Loucy (cell line): ENCODE measurements around the gene MYO18A.

Experiments used
- H2AFZ ChIP-seq: fragments of 200-600 bp; sonication (generic); 2 replicates; pipeline ENCODE4 v1.6.0; 2016; ENCODE audit warnings: antibody characterized with exemption, mild to moderate bottlenecking, low read length, moderate library complexity
- H3F3A ChIP-seq: fragments of 200-600 bp; 2 replicates; pipeline ENCODE4 v1.6.0; 2016; ENCODE audit warnings: antibody characterized with exemption, low read depth, mild to moderate bottlenecking
- H3K27me3 ChIP-seq: fragments of 200-600 bp; sonication (generic); 2 replicates; pipeline ENCODE4 v1.6.1; 2014; ENCODE audit warnings: low read length, mild to moderate bottlenecking; ENCODE audit not compliant: insufficient read depth, poor library complexity, severe bottlenecking
- H3K36me3 ChIP-seq: fragments of 200-600 bp; sonication (generic); 2 replicates; pipeline ENCODE4 v1.6.1; 2016; ENCODE audit warnings: low read length; ENCODE audit not compliant: insufficient read depth
- H3K4me1 ChIP-seq: fragments of 200-600 bp; sonication (generic); 2 replicates; pipeline ENCODE4 v1.5.1; 2014; ENCODE audit warnings: low read length, mild to moderate bottlenecking; ENCODE audit not compliant: insufficient read depth, poor library complexity, severe bottlenecking
- H3K4me2 ChIP-seq: fragments of 200-600 bp; sonication (generic); 2 replicates; pipeline ENCODE4 v1.6.0; 2014; ENCODE audit warnings: antibody characterized with exemption, low read length, low read depth, mild to moderate bottlenecking; ENCODE audit not compliant: poor library complexity, severe bottlenecking
- H3K4me3 ChIP-seq: fragments of 200-600 bp; sonication (generic); 2 replicates; pipeline ENCODE4 v1.5.1; 2014; ENCODE audit warnings: low read length, mild to moderate bottlenecking, mixed read lengths; ENCODE audit not compliant: poor library complexity, severe bottlenecking
- H3K79me2 ChIP-seq: fragments of 200-600 bp; sonication (generic); 2 replicates; pipeline ENCODE4 v1.6.1; 2014; ENCODE audit warnings: low read length; ENCODE audit not compliant: insufficient read depth
- H3K9ac ChIP-seq: fragments of 200-600 bp; sonication (generic); 2 replicates; pipeline ENCODE4 v1.6.0; 2014; ENCODE audit warnings: mild to moderate bottlenecking, low read depth, low read length, moderate library complexity; ENCODE audit not compliant: poor library complexity, severe bottlenecking
- H3K9me2 ChIP-seq: fragments of 200-600 bp; sonication (generic); replicated peaks from 2 replicates; pipeline ENCODE4 v1.6.1; 2016; ENCODE audit warnings: low read depth, low read length, mixed read lengths
- H3K9me3 ChIP-seq: fragments of 200-600 bp; sonication (generic); 2 replicates; pipeline ENCODE4 v1.6.1; 2014; ENCODE audit warnings: mild to moderate bottlenecking, antibody characterized with exemption, low read length, low read depth; ENCODE audit not compliant: insufficient read depth
- H4K20me1 ChIP-seq: fragments of 200-600 bp; sonication (generic); 2 replicates; pipeline ENCODE4 v1.6.0; 2014; ENCODE audit warnings: antibody characterized with exemption, low read length, mild to moderate bottlenecking; ENCODE audit not compliant: insufficient read depth, poor library complexity, severe bottlenecking
- EZH2phosphoT487 ChIP-seq: fragments of 200-600 bp; IDR thresholded peaks from 2 replicates; pipeline ENCODE4 v1.6.1; 2018; ENCODE audit warnings: antibody characterized with exemption, mild to moderate bottlenecking, moderate library complexity, borderline replicate concordance
- TF ChIP-seq, protein P1 (sequence below): fragments of 200-600 bp; sonication (generic); conservative IDR thresholded peaks from 2 replicates; pipeline ENCODE4 v1.5.1; 2014; ENCODE audit warnings: mild to moderate bottlenecking, antibody characterized with exemption, low read length

MYO18A gene

DNA sequence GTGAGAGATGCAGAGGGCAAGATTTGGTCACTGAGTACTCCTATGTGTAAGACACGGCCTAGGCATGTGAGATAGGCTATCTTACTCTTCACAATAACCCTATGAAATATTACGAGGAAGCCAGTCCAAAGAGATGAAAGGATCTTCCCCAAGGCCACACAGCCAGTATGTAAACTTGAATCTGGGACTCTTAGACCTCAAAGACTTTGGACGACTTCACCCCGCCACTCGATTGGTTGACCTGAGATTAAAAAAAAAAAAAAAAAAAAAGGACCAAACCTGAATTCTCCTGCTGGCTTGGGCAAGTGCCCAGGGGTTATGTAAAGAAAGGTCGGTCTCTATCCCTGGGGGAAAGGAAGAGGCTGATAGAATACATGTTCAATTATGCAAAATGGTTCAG is 104.1 kb downstream of the MYO18A start:
- H3K4me1 ChIP-seq: no peaks in the 10 kb centered on the region
- peaks cover 5% of the 10 kb centered on the region for H4K20me1 ChIP-seq
- H3K9me3 ChIP-seq: no peaks in the 10 kb centered on the region
- no peaks in the 10 kb centered on the region for H3K9me2 ChIP-seq
- H3F3A ChIP-seq: no peaks in the 10 kb centered on the region
- no peak overlapping the region for H3K4me2 ChIP-seq
- H3K36me3 ChIP-seq: peaks cover 56% of the 10 kb centered on the region; the same call in 1 of the 2 replicates
- H2AFZ ChIP-seq: no peak overlapping the region
- no peaks in the 10 kb centered on the region for H3K27me3 ChIP-seq
- no peak overlapping the region for H3K9ac ChIP-seq
- no peak overlapping the region for H3K4me3 ChIP-seq
- no peaks in the 10 kb centered on the region for H3K79me2 ChIP-seq
- no peak for TF ChIP-seq EZH2phosphoT487
- TF ChIP-seq, protein P1, sequence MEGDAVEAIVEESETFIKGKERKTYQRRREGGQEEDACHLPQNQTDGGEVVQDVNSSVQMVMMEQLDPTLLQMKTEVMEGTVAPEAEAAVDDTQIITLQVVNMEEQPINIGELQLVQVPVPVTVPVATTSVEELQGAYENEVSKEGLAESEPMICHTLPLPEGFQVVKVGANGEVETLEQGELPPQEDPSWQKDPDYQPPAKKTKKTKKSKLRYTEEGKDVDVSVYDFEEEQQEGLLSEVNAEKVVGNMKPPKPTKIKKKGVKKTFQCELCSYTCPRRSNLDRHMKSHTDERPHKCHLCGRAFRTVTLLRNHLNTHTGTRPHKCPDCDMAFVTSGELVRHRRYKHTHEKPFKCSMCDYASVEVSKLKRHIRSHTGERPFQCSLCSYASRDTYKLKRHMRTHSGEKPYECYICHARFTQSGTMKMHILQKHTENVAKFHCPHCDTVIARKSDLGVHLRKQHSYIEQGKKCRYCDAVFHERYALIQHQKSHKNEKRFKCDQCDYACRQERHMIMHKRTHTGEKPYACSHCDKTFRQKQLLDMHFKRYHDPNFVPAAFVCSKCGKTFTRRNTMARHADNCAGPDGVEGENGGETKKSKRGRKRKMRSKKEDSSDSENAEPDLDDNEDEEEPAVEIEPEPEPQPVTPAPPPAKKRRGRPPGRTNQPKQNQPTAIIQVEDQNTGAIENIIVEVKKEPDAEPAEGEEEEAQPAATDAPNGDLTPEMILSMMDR: no peak

DNA sequence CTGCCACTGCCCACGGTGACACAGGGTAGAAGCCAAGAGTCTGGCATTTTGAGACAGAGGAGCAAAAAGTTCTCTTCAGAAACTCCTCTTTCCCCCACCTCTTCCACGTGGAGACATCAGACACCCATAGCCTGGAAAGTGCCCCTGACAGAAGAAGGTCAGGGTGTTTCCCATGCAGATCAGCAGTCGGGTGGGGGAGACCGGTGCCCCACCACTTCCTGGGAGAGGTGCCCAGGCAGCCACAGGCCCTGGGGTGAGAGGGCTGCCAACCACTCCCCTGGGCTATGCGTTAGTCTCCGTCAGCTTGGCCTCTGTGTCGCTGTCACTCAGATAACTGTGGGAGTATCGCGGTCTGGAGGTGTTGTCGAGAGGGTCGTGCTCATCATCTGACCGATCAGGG is 105.7 kb downstream of the MYO18A start:
- Histone ChIP-seq H3K79me2 (no peaks in the 10 kb centered on the region), H2AFZ (no peak overlapping the region), H3K27me3 (no peaks in the 10 kb centered on the region), H4K20me1 (peaks cover 5% of the 10 kb centered on the region), H3K9me3 (no peaks in the 10 kb centered on the region), H3F3A (no peaks in the 10 kb centered on the region), H3K4me2 (no peak overlapping the region), H3K4me1 (no peaks in the 10 kb centered on the region), H3K9ac (no peak overlapping the region), H3K4me3 (no peak overlapping the region), H3K9me2 (no peaks in the 10 kb centered on the region), H3K36me3 (peaks cover 42% of the 10 kb centered on the region; the same call in 1 of the 2 replicates)
- TF ChIP-seq, protein P1: no peak
- TF ChIP-seq EZH2phosphoT487: no peak

GRCh38 chr17:29073520-29073919 is 106.7 kb downstream of the MYO18A start:
- Histone ChIP-seq H3K4me3 (no peak overlapping the region), H3K27me3 (no peaks in the 10 kb centered on the region), H3K9me3 (no peaks in the 10 kb centered on the region), H3K4me1 (no peaks in the 10 kb centered on the region), H3K79me2 (no peaks in the 10 kb centered on the region), H3K9ac (no peak overlapping the region), H3F3A (no peaks in the 10 kb centered on the region), H3K36me3 (peaks cover 33% of the 10 kb centered on the region; the same call in 1 of the 2 replicates), H2AFZ (no peak overlapping the region), H3K9me2 (no peaks in the 10 kb centered on the region), H3K4me2 (no peak overlapping the region), H4K20me1 (peaks cover 5% of the 10 kb centered on the region)
- TF ChIP-seq EZH2phosphoT487: no peak
- TF ChIP-seq, protein P1: no peak
